T-helper 2 cell treated with Interferon-gamma antibody and Interleukin-4, amounts not matched to agents 5 μg/mL and 100 μg/mL, for 36 hours (primary cell): Measurements from ENCODE around the gene UAP1.
"Not testable (repeated sequence)": the region's sequence is repeated elsewhere in the genome, so short reads cannot be mapped to it uniquely, and the experiment has no call there.

ENCODE experiments used
- DNase-seq: peaks from one replicate; pipeline ENCODE4 v3.0.0; 2021; ENCODE audit warnings: low spot score
- H3K27ac Mint-ChIP-seq: one replicate; pipeline ENCODE4 v1.8.0; 2021; ENCODE audit warnings: mild to moderate bottlenecking, mixed read lengths
- H3K27me3 Mint-ChIP-seq: one replicate; pipeline ENCODE4 v1.8.0; 2021; ENCODE audit warnings: low read depth, mixed read lengths
- H3K36me3 Mint-ChIP-seq: one replicate; pipeline ENCODE4 v1.8.0; 2021; ENCODE audit warnings: low read depth, mixed read lengths
- H3K4me1 Mint-ChIP-seq: one replicate; pipeline ENCODE4 v1.8.0; 2021; ENCODE audit warnings: low read depth, mixed read lengths
- H3K4me3 Mint-ChIP-seq: one replicate; pipeline ENCODE4 v1.8.0; 2022; ENCODE audit warnings: mild to moderate bottlenecking, moderate library complexity, mixed read lengths
- H3K9me3 Mint-ChIP-seq: one replicate; pipeline ENCODE4 v1.8.0; 2021; ENCODE audit warnings: mixed read lengths

Gene UAP1

GRCh38 chr1:162573136-162573535, 11.6 kb downstream of the UAP1 start:
- peaks cover 10% of the 10 kb centered on the region for H3K36me3 Mint-ChIP-seq
- no peaks in the 10 kb centered on the region for H3K27me3 Mint-ChIP-seq
- DNase-seq: no peak
- no peak overlapping the region for H3K27ac Mint-ChIP-seq
- no peak overlapping the region for H3K4me3 Mint-ChIP-seq
- H3K4me1 Mint-ChIP-seq: peaks cover 6% of the 10 kb centered on the region
- no peaks in the 10 kb centered on the region for H3K9me3 Mint-ChIP-seq

- DNase-seq: no peak
- H3K4me3 Mint-ChIP-seq: no peak overlapping the region
- H3K27ac Mint-ChIP-seq: no peak overlapping the region
- no peaks in the 10 kb centered on the region for H3K4me1 Mint-ChIP-seq
- H3K36me3 Mint-ChIP-seq: peaks cover 13% of the 10 kb centered on the region
- no peaks in the 10 kb centered on the region for H3K27me3 Mint-ChIP-seq
- no peaks in the 10 kb centered on the region for H3K9me3 Mint-ChIP-seq
Observed at GRCh38 chr1:162578071-162578700, 16.7 kb downstream of the UAP1 start.

DNA sequence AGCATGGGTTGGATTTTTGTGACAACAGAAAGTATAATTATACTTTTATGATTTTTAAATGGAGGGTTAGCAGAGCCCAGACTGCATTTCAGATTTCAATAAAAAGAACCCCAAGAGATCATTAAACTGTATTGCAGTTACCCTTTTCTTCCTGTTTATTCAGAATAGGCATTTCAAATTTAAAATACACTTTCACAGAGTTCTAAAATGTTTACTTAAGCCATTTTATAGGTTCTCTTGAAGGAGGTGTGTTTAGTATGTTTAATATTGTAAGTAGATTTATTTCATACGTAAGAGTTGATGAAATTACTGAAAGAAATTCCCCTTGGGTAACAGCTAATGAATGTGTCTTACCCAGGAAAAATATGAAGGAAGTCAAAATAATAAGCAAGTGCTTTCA, 17.4 kb downstream of the UAP1 start:
- Mint-ChIP-seq H3K4me3 (no peak overlapping the region), H3K27ac (no peak overlapping the region), H3K9me3 (no peaks in the 10 kb centered on the region), H3K27me3 (no peaks in the 10 kb centered on the region), H3K36me3 (peaks cover 11% of the 10 kb centered on the region), H3K4me1 (no peaks in the 10 kb centered on the region)
- no peak for DNase-seq

GRCh38 chr1:162580308-162580707, 18.8 kb downstream of the UAP1 start:
- no peak overlapping the region for H3K27ac Mint-ChIP-seq
- no peaks in the 10 kb centered on the region for H3K9me3 Mint-ChIP-seq
- no peaks in the 10 kb centered on the region for H3K4me1 Mint-ChIP-seq
- peaks cover 11% of the 10 kb centered on the region for H3K36me3 Mint-ChIP-seq
- DNase-seq: no peak
- no peak overlapping the region for H3K4me3 Mint-ChIP-seq
- no peaks in the 10 kb centered on the region for H3K27me3 Mint-ChIP-seq

DNA sequence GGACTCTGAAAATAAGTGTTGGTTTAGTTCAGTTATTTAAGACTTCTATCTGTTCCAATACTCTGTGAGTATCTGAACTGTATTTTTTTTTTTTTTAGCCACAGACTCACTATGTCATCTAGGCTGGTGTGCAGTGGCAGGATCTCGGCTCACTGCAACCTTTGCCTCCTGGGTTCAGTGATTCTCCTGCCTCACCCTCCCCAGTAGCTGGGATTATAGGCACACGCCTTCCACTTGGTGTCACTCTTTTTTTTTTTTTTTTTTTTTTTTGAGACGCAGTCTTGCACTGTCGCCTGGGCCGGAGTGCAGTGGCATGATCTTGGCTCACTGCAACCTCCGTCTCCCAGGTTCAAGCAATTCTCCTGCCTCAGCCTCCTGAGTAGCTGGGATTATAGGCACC, 21.4 kb downstream of the UAP1 start:
- not testable (repeated sequence) for DNase-seq, H3K27me3 Mint-ChIP-seq, H3K27ac Mint-ChIP-seq, H3K9me3 Mint-ChIP-seq, H3K4me3 Mint-ChIP-seq, H3K4me1 Mint-ChIP-seq
- H3K36me3 Mint-ChIP-seq: peaks cover 13% of the 10 kb centered on the region

- H3K27me3 Mint-ChIP-seq, H3K9me3 Mint-ChIP-seq, H3K27ac Mint-ChIP-seq, H3K4me3 Mint-ChIP-seq, H3K4me1 Mint-ChIP-seq, DNase-seq: not testable (repeated sequence)
- H3K36me3 Mint-ChIP-seq: peaks cover 18% of the 10 kb centered on the region
Observed at GRCh38 chr1:162585101-162585500, 23.6 kb downstream of the UAP1 start.

DNA sequence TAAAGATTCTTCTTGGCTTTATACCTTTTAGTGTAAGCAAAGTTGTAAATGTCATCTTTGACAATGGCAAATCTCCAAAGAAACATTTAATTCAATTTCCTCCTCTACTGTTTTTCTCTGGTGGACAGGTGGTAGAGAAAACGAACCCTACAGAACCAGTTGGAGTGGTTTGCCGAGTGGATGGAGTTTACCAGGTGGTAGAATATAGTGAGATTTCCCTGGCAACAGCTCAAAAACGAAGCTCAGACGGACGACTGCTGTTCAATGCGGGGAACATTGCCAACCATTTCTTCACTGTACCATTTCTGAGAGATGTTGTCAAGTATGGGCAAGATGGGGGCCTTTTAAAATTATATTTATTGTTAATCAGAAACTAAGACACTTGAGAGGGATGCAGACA, 25.8 kb downstream of the UAP1 start:
- Mint-ChIP-seq H3K27me3 (no peaks in the 10 kb centered on the region), H3K9me3 (no peaks in the 10 kb centered on the region), H3K36me3 (peaks cover 9% of the 10 kb centered on the region), H3K4me1 (no peaks in the 10 kb centered on the region), H3K27ac (no peak overlapping the region), H3K4me3 (no peak overlapping the region)
- DNase-seq: no peak

DNA sequence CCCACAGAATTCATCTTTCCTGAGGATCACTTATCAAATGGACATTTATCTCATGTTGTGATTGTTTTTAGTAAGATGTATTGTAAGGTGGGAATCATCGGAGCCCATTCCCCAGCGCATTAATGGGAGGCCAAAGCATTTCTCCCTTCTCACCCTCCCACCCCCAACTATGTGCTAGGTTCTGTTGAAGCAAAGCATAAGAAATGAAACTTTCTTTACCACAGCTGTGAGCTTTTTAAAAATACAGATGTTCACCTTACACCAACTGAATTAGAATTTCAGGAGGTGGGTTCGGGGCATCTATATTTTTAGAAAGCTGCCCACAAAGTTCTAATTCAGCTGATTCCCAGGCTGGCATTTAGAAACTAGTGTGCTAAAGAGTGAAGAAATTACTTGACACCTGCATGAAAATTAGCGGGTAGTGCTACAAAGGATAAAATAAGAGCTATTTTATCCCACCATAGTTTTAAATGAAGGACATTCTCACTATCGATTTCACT, 26.3 kb downstream of the UAP1 start:
- Mint-ChIP-seq H3K36me3 (peaks cover 12% of the 10 kb centered on the region), H3K27ac (no peak overlapping the region), H3K27me3 (no peaks in the 10 kb centered on the region), H3K4me1 (no peaks in the 10 kb centered on the region), H3K9me3 (no peaks in the 10 kb centered on the region), H3K4me3 (no peak overlapping the region)
- DNase-seq: no peak

- Mint-ChIP-seq H3K4me3 (no peak overlapping the region), H3K36me3 (peaks cover 12% of the 10 kb centered on the region), H3K27me3 (no peaks in the 10 kb centered on the region), H3K27ac (no peak overlapping the region), H3K4me1 (no peaks in the 10 kb centered on the region), H3K9me3 (no peaks in the 10 kb centered on the region)
- DNase-seq: no peak
Observed at GRCh38 chr1:162590101-162590500, 28.6 kb downstream of the UAP1 start.

DNA sequence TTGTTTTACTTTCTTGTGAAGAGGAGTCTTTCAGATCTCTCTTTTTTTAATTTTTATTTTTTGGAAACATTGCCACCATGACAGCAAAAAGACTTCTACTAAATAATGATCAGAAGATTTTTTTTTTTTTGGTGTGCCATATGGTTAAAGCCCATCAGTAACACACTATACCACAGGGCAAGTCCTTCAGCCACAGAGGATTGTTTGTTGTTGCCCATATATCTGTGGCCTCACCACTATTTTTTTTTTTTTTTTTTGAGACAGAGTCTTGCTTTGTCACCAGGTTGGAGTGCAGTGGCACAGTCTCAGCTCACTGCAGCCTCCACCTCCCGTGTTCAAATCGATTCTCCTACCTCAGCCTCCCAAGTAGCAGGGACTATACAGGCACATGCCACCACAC, 29.2 kb downstream of the UAP1 start:
- no peaks in the 10 kb centered on the region for H3K4me1 Mint-ChIP-seq
- no peak overlapping the region for H3K27ac Mint-ChIP-seq
- no peaks in the 10 kb centered on the region for H3K9me3 Mint-ChIP-seq
- no peaks in the 10 kb centered on the region for H3K27me3 Mint-ChIP-seq
- no peak overlapping the region for H3K4me3 Mint-ChIP-seq
- peaks cover 12% of the 10 kb centered on the region for H3K36me3 Mint-ChIP-seq
- no peak for DNase-seq

- no peak for DNase-seq
- H3K36me3 Mint-ChIP-seq: peaks cover 12% of the 10 kb centered on the region
- H3K27me3 Mint-ChIP-seq: no peaks in the 10 kb centered on the region
- H3K4me3 Mint-ChIP-seq: no peak overlapping the region
- H3K27ac Mint-ChIP-seq: no peak overlapping the region
- no peaks in the 10 kb centered on the region for H3K4me1 Mint-ChIP-seq
- no peaks in the 10 kb centered on the region for H3K9me3 Mint-ChIP-seq
Observed at GRCh38 chr1:162596514-162597170, 35.1 kb downstream of the UAP1 start.

- no peaks in the 10 kb centered on the region for H3K4me1 Mint-ChIP-seq
- DNase-seq: no peak
- H3K9me3 Mint-ChIP-seq: no peaks in the 10 kb centered on the region
- no peak overlapping the region for H3K4me3 Mint-ChIP-seq
- H3K36me3 Mint-ChIP-seq: peaks cover 13% of the 10 kb centered on the region
- H3K27me3 Mint-ChIP-seq: no peaks in the 10 kb centered on the region
- H3K27ac Mint-ChIP-seq: no peak overlapping the region
Observed at GRCh38 chr1:162599451-162599850, 37.9 kb downstream of the UAP1 start.

DNA sequence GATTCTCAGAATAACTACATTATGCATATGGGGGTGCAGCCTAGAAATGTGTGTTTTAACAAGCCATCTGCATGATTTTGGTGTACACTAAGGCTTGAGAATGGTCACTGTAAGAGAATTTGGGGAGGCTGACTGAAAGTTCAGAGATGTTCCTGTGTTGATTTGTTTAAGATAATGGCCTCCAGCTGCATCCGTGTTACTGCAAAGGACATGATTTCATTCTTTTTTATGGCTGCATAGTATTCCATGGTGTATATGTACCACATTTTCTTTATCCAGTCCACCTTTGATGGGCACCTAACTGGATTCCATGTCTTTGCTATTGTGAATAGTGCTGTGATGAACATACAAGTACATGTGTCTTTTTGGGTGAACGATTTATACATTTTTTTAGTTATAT, 41.6 kb downstream of the UAP1 start:
- H3K4me1 Mint-ChIP-seq, DNase-seq, H3K9me3 Mint-ChIP-seq, H3K27ac Mint-ChIP-seq, H3K4me3 Mint-ChIP-seq, H3K27me3 Mint-ChIP-seq: not testable (repeated sequence)
- peaks cover 13% of the 10 kb centered on the region for H3K36me3 Mint-ChIP-seq

GRCh38 chr1:162605225-162605927, 43.9 kb downstream of the UAP1 start:
- Mint-ChIP-seq H3K9me3 (no peaks in the 10 kb centered on the region), H3K4me3 (no peak overlapping the region), H3K36me3 (peaks cover 13% of the 10 kb centered on the region), H3K4me1 (no peaks in the 10 kb centered on the region), H3K27me3 (no peaks in the 10 kb centered on the region), H3K27ac (no peak overlapping the region)
- no peak for DNase-seq
